ENCODE results near the gene WDR20.

The WDR20 gene

GRCh38 chr14:102124419-102124818 lies 15.3 kb upstream of the WDR20 start:
- Histone ChIP-seq H3K79me2 (ENCODE audit: control insufficient read depth, low read length) (no peaks in the 10 kb centered on the region), H3K27me3 (ENCODE audit: control insufficient read depth, low read length) (no peaks in the 10 kb centered on the region), H3K9me3 (ENCODE audit: control insufficient read depth, insufficient read depth, low read length) (no peaks in the 10 kb centered on the region), H3K27ac (ENCODE audit: low read depth, low read length) (no peak overlapping the region), H3K4me3 (ENCODE audit: low read length) (no peak overlapping the region), H3K36me3 (ENCODE audit: control insufficient read depth, low read length) (no peaks in the 10 kb centered on the region), H3F3A (ENCODE audit: control insufficient read depth, insufficient read depth) (no peaks in the 10 kb centered on the region), H3K4me1 (ENCODE audit: control insufficient read depth, low read length) (no peaks in the 10 kb centered on the region), H4K20me1 (ENCODE audit: control insufficient read depth, insufficient read depth, low read depth, low read length) (no peaks in the 10 kb centered on the region), H3K9me2 (replicated peaks; ENCODE audit: control insufficient read depth, low read length) (no peaks in the 10 kb centered on the region), H3K4me2 (ENCODE audit: low read length) (no peak overlapping the region)
- TF ChIP-seq EZH2phosphoT487 (IDR thresholded peaks at IDR 0.05; ENCODE audit: borderline replicate concordance, low read length) (no peak), CTCF (IDR thresholded peaks at IDR 0.05; ENCODE audit: low read depth, low read length, poor library complexity, severe bottlenecking) (no peak)

GRCh38 chr14:102125546-102125945 lies 14.2 kb upstream of the WDR20 start:
- Histone ChIP-seq H3K79me2 (ENCODE audit: control insufficient read depth, low read length) (no peaks in the 10 kb centered on the region), H4K20me1 (ENCODE audit: control insufficient read depth, insufficient read depth, low read depth, low read length) (no peaks in the 10 kb centered on the region), H3K36me3 (ENCODE audit: control insufficient read depth, low read length) (no peaks in the 10 kb centered on the region), H3F3A (ENCODE audit: control insufficient read depth, insufficient read depth) (no peaks in the 10 kb centered on the region), H3K4me2 (ENCODE audit: low read length) (no peak overlapping the region), H3K9me3 (ENCODE audit: control insufficient read depth, insufficient read depth, low read length) (no peaks in the 10 kb centered on the region), H3K4me3 (ENCODE audit: low read length) (no peak overlapping the region), H3K27ac (ENCODE audit: low read depth, low read length) (no peak overlapping the region), H3K27me3 (ENCODE audit: control insufficient read depth, low read length) (no peaks in the 10 kb centered on the region), H3K4me1 (ENCODE audit: control insufficient read depth, low read length) (no peaks in the 10 kb centered on the region), H3K9me2 (replicated peaks; ENCODE audit: control insufficient read depth, low read length) (no peaks in the 10 kb centered on the region)
- TF ChIP-seq CTCF (IDR thresholded peaks at IDR 0.05; ENCODE audit: low read depth, low read length, poor library complexity, severe bottlenecking) (no peak), EZH2phosphoT487 (IDR thresholded peaks at IDR 0.05; ENCODE audit: borderline replicate concordance, low read length) (no peak)

- no peaks in the 10 kb centered on the region for H3K9me3 ChIP-seq (ENCODE audit: control insufficient read depth, insufficient read depth, low read length)
- no peaks in the 10 kb centered on the region for H3K36me3 ChIP-seq (ENCODE audit: control insufficient read depth, low read length)
- no peak overlapping the region for H3K27ac ChIP-seq (ENCODE audit: low read depth, low read length)
- H3K9me2 ChIP-seq (replicated peaks; ENCODE audit: control insufficient read depth, low read length) = no peaks in the 10 kb centered on the region
- no peak overlapping the region for H3K4me2 ChIP-seq (ENCODE audit: low read length)
- H3F3A ChIP-seq (ENCODE audit: control insufficient read depth, insufficient read depth) = no peaks in the 10 kb centered on the region
- no peaks in the 10 kb centered on the region for H3K79me2 ChIP-seq (ENCODE audit: control insufficient read depth, low read length)
- no peak for TF ChIP-seq CTCF (IDR thresholded peaks at IDR 0.05; ENCODE audit: low read depth, low read length, poor library complexity, severe bottlenecking)
- no peak for TF ChIP-seq EZH2phosphoT487 (IDR thresholded peaks at IDR 0.05; ENCODE audit: borderline replicate concordance, low read length)
- H4K20me1 ChIP-seq (ENCODE audit: control insufficient read depth, insufficient read depth, low read depth, low read length) = no peaks in the 10 kb centered on the region
- H3K27me3 ChIP-seq (ENCODE audit: control insufficient read depth, low read length) = no peaks in the 10 kb centered on the region
- H3K4me1 ChIP-seq (ENCODE audit: control insufficient read depth, low read length) = no peaks in the 10 kb centered on the region
- H3K4me3 ChIP-seq (ENCODE audit: low read length) = no peak overlapping the region
Measured at GRCh38 chr14:102126807-102127455, 12.8 kb upstream of the WDR20 start.
